A549 treated with RU486 at 1 μM for 4 hours (cell line): ENCODE measurements around the gene SULT4A1. TPM values are rescaled to one million over a fixed set of nuclear protein-coding genes. Genes with fewer than 3 reads are reported as not detected.

ENCODE experiments used
- total RNA-seq: library from RNA; stranded (reverse); fragments of 200-300 nt; extraction: Qiagen RNA extraction; gene quantifications from 5 replicates; pipeline ENCODE4 v1.2.3, GENCODE V29; 2022; ENCODE audit warnings: low read depth

The SULT4A1 gene, protein sequence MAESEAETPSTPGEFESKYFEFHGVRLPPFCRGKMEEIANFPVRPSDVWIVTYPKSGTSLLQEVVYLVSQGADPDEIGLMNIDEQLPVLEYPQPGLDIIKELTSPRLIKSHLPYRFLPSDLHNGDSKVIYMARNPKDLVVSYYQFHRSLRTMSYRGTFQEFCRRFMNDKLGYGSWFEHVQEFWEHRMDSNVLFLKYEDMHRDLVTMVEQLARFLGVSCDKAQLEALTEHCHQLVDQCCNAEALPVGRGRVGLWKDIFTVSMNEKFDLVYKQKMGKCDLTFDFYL
- total RNA-seq: not detected in 5 replicates

DNA sequence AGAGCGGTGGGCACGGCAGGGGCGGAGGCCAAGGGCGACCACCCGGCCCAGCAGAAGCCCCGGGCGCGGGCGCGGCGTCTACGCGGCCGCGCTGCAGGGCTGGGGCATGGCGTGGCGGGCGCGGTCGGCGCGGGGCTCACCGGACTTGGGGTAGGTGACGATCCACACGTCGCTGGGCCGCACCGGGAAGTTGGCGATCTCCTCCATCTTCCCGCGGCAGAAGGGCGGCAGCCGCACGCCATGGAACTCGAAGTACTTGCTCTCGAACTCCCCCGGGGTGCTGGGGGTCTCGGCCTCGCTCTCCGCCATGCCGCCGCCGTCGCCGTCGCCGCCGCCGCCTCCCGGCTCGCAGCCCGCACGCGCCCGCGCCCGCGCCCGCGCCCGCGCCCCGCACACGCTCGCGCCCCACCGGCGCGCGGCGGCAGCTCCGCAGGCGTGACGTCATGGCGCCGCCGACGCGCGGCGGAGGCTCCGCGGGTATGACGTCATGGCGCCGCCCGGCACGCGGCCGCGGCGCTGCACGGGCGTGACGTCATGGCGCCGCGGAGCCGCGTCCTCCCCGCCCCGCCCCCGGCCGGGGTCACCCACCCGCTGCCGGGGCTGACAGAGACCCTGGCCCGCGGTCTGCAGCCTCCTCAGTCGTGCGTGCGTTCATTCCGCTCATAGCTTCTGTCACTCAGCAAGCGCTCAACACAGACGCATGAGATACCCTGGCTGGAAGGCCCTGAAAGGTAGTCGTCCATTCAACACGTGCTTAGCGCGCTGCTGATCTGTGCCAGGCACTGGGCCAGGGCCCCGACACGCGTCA is at the start of gene SULT4A1:
SULT4A1 (minus strand) TSS at position 440 of the 808 bp plus-strand sequence; CDS start at position 309, 131 bp downstream.

DNA sequence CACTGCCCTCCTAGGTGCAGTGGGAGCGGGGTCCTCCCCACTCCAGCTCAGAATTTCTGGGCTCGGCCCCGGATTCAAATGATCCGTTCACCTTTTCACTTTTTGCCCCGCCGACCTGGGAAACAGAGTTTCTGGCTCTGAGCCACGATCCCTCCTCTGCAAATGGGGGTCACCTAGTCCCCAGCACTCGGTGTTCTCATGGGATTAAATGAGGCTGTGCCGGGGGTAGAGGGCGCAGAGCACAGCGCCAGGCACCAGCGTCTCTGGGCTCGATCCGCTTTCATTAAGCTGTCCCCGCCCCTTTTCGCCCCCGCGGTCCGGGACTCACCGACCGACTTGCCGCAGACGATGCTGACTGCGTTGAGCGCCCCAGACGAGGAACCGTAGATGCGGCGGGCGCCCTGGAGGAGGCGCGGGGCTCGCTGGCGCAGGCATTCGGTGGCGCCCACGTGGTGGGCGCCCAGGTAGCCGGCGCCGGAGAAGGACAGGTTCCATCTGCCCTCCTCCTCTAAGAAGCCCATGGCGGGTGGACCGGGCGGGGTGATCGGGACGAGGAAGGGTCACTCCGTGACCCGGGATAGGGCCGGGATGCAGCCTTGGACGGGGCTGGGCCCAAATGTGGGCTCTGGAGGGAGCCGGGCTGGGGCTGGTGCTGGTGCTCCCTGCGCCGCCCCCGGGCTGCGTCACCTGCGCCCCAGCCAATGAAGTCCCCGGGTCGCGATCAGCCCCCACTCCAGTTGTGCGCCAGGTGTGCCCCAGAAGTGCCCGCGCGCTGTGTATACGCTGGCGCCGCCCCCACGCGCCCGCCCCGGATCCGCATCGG is 29.3 kb upstream of the SULT4A1 start, which contains the start of gene PNPLA5:
PNPLA5 (minus strand) TSS at position 654 of the 823 bp plus-strand sequence; CDS start at position 521, 133 bp downstream.

DNA sequence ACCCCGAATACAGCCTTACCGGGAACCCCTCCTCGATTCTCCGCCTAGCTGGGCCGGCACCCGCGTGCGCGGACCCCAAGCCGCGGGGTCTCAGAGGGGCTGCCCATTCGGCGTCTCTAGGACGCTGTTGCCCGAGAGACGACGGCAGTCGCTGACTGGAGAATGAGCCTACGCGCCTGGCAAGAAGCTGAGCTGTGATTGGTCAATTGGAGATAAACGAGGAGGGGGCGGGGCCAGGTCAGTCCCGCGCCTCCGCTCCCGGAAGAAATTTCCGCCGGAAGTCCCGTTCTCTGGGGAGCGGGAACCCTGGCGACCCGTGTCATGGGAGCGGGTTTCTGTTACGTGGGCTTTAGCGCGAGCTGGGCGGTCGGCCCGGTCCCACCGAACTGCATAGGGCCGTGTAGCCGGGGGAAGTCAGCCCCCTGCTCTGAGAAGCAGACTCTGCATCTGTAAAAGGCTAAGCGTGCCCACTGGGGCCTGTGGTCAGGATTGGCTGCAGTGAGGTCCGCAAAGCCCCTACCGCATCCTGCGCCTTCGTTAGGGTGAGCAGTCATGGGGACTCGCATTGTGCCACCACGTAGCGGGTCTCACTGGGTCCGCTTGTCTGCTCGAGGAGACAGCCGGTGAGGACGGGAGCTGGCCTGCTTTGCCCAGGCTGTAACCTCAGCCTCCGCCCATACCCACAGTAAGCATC is 50.0 kb downstream of the SULT4A1 start, which contains the start of gene EFCAB6:
EFCAB6 (minus strand) TSS at position 157 of the 694 bp plus-strand sequence. CDS start 29,987 bp downstream, outside the sequence.

Other genes starting within 250 kb of the SULT4A1 start
- 0.16 to 0.99 TPM (median 0.36 TPM) in 5 replicates for gene EFCAB6, start 50.2 kb downstream of the SULT4A1 start, total RNA-seq
- 0.07 TPM in 1 of 5 replicates, not detected in the others for gene PNPLA5, start 29.5 kb upstream of the SULT4A1 start, total RNA-seq
- gene PNPLA3, start 61.3 kb upstream of the SULT4A1 start, total RNA-seq: 0.73 to 0.96 TPM (median 0.82 TPM) in 5 replicates
- gene SAMM50, start 92.9 kb upstream of the SULT4A1 start, total RNA-seq: 45.6 to 49.8 TPM (median 46.1 TPM) in 5 replicates
- gene PARVB, start 161.8 kb upstream of the SULT4A1 start, total RNA-seq: 38.2 to 42.8 TPM (median 42.0 TPM) in 5 replicates